ENCODE measurements around the gene VTI1A. TPM values are rescaled to one million over a fixed set of nuclear protein-coding genes. Genes with fewer than 3 reads are reported as not detected.

The VTI1A gene
- total RNA-seq, 6 experiments from 2014 or later = 23.6 to 27.9 (median 24.9) TPM

DNA sequence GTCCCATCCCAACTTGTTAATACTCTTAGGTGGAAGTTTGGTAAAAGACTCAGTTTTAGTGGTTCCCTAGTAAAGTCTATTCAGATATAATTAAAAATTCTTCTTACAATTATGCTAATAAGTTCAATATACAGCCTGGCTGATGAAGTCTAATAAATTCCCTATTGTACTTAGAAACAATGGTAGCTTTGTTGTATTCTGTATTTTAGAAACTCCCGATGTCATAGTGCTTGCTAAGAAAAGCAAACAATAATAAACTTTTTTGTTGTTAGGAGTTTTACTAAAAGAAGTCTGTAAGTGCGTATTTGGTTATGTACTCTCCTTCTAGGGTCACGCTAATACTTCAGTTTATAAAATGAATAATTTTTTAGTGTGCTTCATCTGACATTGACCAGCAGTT, 206.8 kb downstream of the VTI1A start:
- no peaks in the 10 kb centered on the region; the same call in 1 of the 2 replicates for H3K27me3 Mint-ChIP-seq (ENCODE audit: insufficient read depth)
- H3K4me3 Mint-ChIP-seq = no peak overlapping the region
- peaks cover 38% of the 10 kb centered on the region for H3K4me1 Mint-ChIP-seq (ENCODE audit: low read depth)
- H3K27ac Mint-ChIP-seq = no peak overlapping the region
- peaks cover 9% of the 10 kb centered on the region; the same call in 1 of the 2 replicates for H3K36me3 Mint-ChIP-seq (ENCODE audit: low read depth)
- no peaks in the 10 kb centered on the region for H3K9me3 Mint-ChIP-seq
- no peak for DNase-seq
- TF ChIP-seq, protein P1, sequence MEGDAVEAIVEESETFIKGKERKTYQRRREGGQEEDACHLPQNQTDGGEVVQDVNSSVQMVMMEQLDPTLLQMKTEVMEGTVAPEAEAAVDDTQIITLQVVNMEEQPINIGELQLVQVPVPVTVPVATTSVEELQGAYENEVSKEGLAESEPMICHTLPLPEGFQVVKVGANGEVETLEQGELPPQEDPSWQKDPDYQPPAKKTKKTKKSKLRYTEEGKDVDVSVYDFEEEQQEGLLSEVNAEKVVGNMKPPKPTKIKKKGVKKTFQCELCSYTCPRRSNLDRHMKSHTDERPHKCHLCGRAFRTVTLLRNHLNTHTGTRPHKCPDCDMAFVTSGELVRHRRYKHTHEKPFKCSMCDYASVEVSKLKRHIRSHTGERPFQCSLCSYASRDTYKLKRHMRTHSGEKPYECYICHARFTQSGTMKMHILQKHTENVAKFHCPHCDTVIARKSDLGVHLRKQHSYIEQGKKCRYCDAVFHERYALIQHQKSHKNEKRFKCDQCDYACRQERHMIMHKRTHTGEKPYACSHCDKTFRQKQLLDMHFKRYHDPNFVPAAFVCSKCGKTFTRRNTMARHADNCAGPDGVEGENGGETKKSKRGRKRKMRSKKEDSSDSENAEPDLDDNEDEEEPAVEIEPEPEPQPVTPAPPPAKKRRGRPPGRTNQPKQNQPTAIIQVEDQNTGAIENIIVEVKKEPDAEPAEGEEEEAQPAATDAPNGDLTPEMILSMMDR (IDR thresholded peaks at IDR 0.05) = no peak

DNA sequence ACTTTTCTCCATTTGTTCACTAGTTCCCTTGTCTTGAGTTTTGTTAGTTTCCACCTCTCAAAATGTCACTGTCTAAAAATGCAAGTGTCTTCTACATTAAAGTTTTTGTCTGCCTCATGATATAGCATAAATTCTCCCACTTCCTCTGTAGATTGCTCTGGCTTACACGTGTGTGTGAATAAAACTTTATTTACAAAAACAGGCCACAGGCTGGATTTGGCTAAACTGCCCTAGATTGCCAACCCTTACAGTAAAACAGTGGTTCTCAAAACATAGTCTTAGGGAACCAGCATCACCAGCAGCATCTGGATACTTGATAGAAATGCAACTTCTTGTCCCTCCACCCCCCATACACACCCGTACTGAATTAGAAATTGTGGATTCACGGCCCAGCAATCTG, 207.8 kb downstream of the VTI1A start:
- H3K27me3 Mint-ChIP-seq (ENCODE audit: insufficient read depth) = no peaks in the 10 kb centered on the region; the same call in 1 of the 2 replicates

DNA sequence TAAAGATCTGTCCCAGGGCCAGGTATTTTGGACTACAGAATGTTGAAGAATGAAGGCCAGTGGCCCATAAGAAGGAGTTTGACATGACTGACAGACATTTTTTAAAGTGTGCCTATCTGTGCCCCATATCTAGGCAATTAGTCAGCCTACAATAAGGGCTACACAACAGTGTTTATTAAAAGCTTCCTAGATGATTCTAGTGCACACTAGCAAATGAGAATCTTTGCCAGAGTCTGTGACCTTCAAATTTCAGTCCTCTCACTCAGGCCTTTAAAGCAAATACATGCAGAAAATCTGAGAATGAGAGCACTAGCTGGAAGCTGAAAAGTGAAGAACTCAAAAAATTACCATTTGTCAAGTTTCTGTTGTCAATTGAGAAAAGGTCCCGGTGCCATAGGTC, 208.7 kb downstream of the VTI1A start:
- peaks cover 20% of the 10 kb centered on the region for H3K4me1 Mint-ChIP-seq (ENCODE audit: low read depth)
- no peaks in the 10 kb centered on the region for H3K9me3 Mint-ChIP-seq
- TF ChIP-seq, protein P1 (IDR thresholded peaks at IDR 0.05) = no peak
- DNase-seq = no peak
- H3K4me3 Mint-ChIP-seq = no peak overlapping the region
- no peak overlapping the region for H3K27ac Mint-ChIP-seq
- peaks cover 9% of the 10 kb centered on the region; the same call in 1 of the 2 replicates for H3K36me3 Mint-ChIP-seq (ENCODE audit: low read depth)
- no peaks in the 10 kb centered on the region; the same call in 1 of the 2 replicates for H3K27me3 Mint-ChIP-seq (ENCODE audit: insufficient read depth)

More for the DNA sequence above, 207.8 kb downstream of the VTI1A start:
- no peaks in the 10 kb centered on the region for H3K9me3 Mint-ChIP-seq
- no peak overlapping the region for H3K4me3 Mint-ChIP-seq
- peaks cover 29% of the 10 kb centered on the region for H3K4me1 Mint-ChIP-seq (ENCODE audit: low read depth)
- no peak for DNase-seq
- H3K27ac Mint-ChIP-seq = no peak overlapping the region
- TF ChIP-seq, protein P1 (IDR thresholded peaks at IDR 0.05) = no peak
- peaks cover 9% of the 10 kb centered on the region; the same call in 1 of the 2 replicates for H3K36me3 Mint-ChIP-seq (ENCODE audit: low read depth)

DNA sequence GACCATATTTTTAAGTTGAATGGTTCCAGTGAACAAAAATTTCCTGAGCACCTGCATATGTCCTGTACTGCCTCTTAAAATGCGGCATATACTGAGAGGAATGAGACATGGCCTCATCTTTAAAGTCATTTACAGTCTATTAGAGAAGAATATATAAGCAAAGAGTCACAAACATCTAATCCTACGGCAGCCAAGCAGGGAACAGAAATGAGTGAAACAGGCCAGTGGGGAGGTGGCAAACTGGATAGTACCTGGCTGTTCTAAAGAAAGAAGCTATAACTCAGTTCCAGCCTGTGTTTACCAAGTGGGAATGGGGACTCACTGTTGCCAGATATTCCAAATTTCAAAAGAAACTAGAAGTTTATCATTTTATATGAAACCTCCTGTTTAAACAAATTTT, 211.4 kb downstream of the VTI1A start:
- Mint-ChIP-seq H3K9me3 (no peaks in the 10 kb centered on the region), H3K27ac (no peak overlapping the region), H3K27me3 (ENCODE audit: insufficient read depth) (no peaks in the 10 kb centered on the region; the same call in 1 of the 2 replicates), H3K4me3 (no peak overlapping the region), H3K36me3 (ENCODE audit: low read depth) (peaks cover 9% of the 10 kb centered on the region; the same call in 1 of the 2 replicates), H3K4me1 (ENCODE audit: low read depth) (peaks cover 24% of the 10 kb centered on the region)
- TF ChIP-seq, protein P1 (IDR thresholded peaks at IDR 0.05) = no peak
- DNase-seq = no peak

DNA sequence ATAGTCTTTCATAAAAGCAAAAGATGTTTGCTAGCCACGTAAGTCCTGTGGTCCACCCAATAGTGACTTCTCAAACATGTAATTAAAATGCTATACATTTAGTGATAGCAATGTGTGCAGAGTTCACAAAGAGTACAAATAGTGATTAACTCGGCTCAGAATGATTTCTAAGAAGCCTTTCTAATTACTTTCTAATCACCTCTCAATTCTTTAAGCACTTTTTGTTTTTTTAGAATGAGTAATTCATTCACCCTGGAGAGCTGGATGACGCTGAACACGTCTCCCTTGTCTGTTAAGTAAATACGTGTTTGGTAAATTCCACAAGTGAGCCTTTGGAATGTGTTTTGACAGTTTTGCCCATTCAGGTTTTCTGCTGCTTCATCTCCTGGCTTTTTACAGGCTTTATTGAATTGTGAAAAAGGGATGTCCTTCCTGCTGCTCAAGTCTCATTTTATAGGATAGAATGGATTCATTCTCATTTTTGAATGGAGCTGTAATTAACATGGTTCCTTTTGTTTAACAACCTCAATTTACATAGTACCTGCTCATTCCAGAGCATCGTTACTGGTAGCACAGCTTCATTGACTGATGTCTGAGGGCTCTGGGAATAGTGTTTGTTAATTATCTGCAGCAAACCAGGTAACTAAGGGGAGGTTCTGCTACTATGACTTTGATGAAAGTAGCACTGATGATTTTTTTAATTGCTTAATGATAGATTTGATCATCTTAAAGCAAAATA, 212.1 kb downstream of the VTI1A start:
- Mint-ChIP-seq H3K27ac (no peak overlapping the region), H3K27me3 (ENCODE audit: insufficient read depth) (no peaks in the 10 kb centered on the region; the same call in 1 of the 2 replicates), H3K9me3 (no peaks in the 10 kb centered on the region), H3K4me3 (no peak overlapping the region), H3K36me3 (ENCODE audit: low read depth) (peaks cover 9% of the 10 kb centered on the region; the same call in 1 of the 2 replicates), H3K4me1 (ENCODE audit: low read depth) (peaks cover 30% of the 10 kb centered on the region)
- no peak for DNase-seq
- TF ChIP-seq, protein P1 (IDR thresholded peaks at IDR 0.05) = no peak
